HT1080 (cell line): ENCODE results near the gene KRT75. TPM values are rescaled to one million over a fixed set of nuclear protein-coding genes. Genes with fewer than 3 reads are reported as not detected.
"Not testable (repeated sequence)": the region's sequence is repeated elsewhere in the genome, so short reads cannot be mapped to it uniquely, and the experiment has no call there.

Source experiments
- DNase-seq: peaks from one replicate; pipeline ENCODE4 v3.0.0-alpha.2; 2015; ENCODE audit warnings: low read depth
- polyA plus RNA-seq, 2 experiments: library from polyadenylated mRNA; depleted of rRNA; stranded (reverse); fragments of >200 nt; gene quantifications; 2 replicates each; pipeline ENCODE4 v1.2.3, GENCODE V29; 2015
- total RNA-seq: library from RNA; depleted of rRNA; stranded (reverse); fragments of >200 nt; shearing (Covaris generic); gene quantifications from 2 replicates; pipeline ENCODE4 v1.2.3, GENCODE V29; 2014; rRNA removed

KRT75 gene
- total RNA-seq, result not detected in 2 replicates
- 0.06 TPM in 1 of 2 replicates, not detected in the other for polyA plus RNA-seq (2015; cell fraction: cytosol; rRNA removed)
- polyA plus RNA-seq (2015; cell fraction: nucleus; rRNA removed), result not detected in 2 replicates

DNA sequence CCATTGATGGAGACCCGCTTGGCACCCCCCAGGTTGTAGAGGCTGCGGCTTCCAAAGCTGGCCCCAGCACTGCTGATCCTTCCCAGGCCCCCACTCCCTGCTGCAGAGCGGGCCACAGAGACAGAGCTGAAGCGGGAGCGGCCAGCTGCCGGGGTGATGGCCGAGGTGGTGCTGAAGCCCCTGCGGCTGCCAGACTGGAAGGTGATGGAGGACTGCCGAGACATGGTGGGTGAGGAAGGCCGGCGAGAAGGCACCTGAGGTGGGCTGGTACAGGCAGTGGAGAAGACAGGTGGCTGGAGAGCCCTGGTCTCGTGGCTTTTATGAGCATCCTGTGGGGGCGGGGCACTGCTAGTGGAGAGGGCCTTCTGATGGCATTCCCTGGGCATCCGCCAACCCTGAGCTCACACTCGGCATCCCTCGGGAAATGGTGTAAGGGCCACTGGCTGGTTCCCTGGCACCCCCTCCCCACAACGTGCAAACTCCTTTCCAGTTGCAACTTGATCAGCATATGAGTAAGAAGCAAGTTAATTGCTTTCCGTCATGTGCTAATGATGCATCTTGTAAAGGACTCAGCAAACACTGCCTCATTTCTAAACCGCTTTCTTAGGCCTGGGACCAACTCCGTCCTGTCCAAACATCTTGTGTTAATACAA, at the start of gene KRT75:
Gene KRT75 (minus strand): TSS at position 291 of the 653 bp plus-strand sequence. CDS start 67 bp downstream, at position 224.
- no peak for DNase-seq

DNA sequence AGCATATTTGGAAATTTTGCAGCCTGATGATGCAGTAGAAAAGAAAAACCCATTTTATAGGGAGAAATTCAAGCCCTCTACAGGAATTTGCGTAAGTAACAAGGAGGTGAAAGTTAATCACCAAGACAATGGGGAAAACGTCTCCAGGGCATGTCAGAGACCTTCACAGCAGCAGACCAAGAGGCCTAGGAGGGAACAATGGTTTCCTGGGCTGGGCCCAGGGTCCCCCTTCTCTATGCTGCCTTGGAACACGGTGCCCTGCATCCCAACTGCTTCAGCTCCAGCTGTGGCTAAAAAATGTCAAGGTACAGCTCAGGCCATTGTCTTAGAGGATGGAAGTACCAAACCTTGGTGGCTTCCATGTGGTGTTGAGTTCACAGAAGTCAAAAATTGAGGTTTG, 45.9 kb upstream of the KRT75 start:
- DNase-seq, result no peak

DNA sequence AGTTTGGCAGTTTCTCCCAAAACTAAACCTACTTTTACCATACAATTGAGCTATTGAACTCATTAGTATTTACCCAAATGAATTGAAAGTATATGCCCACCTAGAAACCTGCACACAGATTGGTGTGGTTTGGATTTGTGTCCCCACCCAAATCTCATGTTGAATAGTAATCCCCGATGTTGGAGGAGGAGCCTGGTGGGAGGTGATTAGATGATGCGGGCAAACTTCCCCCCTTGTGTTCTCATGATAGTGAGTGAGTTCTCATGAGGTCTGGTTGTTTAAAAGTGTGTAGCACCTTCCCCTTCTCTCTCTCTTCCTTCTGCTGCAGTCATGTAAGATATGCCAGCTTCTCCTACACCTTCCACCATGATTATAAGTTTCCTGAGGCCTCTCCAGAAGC, 43.5 kb upstream of the KRT75 start:
- no peak for DNase-seq

DNA sequence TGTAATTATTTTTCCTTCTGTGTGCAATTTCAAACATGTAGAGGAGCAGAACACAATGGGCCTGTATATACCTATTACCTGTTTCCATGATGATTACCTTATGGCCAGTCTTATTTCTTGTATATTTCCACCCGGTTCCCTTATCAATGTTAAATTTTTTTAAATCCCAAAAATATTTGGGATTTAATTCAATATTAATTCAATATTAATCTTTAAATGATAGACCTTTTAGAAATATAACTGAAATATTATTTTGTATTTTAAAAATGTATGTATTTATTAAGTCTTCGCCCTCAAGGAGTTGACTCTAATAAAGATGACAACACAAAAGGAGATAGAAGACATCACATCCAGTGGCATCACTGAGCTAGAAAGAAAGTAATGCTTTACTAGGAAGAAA, 40.0 kb upstream of the KRT75 start:
- no peak for DNase-seq

DNA sequence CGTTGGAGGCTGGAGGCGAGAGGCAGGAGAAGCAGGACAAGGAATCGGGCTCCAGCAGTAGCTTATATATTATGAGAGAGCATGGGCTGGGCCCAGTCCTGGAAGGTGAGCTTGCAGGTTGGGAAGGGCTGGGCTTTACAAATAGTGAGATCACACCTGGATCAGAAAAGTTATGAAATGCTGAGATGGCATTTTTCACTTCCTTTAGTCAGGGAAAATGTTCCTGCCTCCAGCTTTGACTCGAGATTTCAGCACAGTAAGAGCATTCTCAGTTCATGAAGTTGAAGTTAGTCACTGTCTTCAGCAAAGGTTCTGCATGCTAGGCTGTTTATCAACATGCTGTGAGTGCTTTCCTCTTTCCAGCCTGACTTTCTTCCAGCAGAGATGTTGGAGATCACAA, 39.6 kb upstream of the KRT75 start, which contains the start of gene KRT6C:
Gene KRT6C (minus strand): TSS at position 38 of the 400 bp plus-strand sequence. CDS start 68 bp downstream, outside the sequence.
- DNase-seq, result no peak

DNA sequence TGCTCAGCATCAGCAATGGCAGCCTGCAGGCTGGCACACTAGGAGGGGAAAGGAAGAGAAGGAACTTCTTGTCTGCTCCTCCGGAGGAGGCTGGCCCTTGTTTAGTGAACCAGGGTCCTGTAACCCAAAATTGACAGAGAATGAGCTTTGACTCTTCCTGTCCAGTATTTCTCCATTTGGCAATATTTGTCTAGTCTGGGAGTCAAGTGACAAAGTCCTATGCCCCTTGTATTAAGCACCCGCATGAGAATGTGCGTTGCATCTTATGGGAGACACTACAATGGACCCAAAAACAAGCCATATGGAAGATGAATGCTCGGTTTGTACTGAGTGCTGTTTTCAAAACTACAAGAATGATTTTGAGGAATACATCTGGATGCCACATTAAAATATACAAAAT, 35.7 kb upstream of the KRT75 start:
- no peak for DNase-seq

DNA sequence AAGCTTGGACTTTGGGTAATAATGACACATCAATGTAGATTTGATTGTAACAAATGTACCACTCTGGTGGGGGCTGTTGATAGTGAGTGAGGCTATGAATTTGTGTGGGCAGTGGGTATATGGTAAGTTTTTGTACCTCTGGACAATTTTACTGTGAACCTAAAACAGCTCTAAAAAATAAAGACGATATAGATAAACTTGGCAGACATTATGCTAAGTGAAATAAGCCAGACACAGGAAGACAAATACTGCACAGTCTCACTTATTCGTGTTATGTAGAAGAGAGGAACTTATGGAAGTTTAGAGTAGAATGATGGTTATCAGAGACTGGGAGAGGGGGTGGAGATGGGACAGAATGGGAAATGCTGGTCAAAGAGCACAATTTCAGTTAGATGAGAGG, 30.7 kb upstream of the KRT75 start:
- DNase-seq, result no peak

DNA sequence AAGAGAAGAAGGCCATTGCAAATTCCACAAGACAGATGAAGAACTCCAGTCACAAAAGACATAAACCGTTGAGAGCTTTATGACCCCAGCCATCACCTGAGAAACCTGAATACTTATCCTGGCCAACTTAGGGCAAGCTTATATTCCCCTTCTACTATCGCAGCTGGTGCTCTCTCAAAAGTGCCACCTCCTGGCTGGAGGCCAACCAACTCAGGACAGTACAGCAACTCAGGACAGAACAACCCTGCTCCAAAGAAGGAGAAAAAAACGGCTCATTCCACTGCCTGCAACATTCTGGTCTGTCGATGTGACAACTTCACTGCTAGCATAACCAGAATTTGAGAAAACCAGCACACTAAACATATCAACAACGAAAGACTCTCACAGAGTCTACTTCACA, 27.5 kb upstream of the KRT75 start:
- no peak for DNase-seq

DNA sequence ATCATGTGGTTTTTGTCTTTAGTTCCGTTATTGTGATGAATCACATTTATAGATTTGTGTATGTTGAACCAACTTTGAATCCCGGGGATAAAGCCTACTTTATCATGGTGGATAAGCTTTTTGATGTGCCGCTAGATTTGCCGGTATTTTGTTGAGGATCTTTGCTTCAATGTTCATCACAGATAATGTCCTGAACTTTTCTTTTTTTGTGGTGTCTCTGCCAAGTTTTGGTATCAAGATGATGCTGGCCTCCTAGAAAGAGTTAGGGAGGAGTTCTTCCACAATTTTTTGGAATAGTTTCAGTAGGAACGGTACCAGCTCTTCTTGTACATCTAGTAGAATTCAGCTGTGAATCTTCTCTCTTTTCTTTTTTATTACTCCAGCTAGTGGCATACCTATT, 24.7 kb upstream of the KRT75 start:
- DNase-seq, result no peak

DNA sequence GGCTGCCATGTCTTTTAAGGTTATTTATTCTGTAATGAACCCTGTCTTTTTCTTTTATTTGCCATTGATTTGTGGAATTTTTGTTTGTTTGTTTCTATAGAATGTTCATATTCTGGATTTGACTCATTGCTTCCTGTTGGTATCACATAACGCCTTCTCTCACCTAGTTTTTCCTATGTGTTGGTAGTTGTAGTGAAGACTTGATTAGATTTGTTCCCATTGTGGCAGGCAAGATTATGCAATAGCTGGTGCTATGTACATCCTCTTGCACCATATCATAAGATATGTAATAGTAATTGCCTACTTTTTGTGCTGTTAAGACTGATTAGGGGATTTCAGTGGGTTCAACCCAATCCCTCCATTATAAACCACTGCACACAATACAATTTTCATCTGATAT, 21.6 kb upstream of the KRT75 start:
- no peak for DNase-seq

DNA sequence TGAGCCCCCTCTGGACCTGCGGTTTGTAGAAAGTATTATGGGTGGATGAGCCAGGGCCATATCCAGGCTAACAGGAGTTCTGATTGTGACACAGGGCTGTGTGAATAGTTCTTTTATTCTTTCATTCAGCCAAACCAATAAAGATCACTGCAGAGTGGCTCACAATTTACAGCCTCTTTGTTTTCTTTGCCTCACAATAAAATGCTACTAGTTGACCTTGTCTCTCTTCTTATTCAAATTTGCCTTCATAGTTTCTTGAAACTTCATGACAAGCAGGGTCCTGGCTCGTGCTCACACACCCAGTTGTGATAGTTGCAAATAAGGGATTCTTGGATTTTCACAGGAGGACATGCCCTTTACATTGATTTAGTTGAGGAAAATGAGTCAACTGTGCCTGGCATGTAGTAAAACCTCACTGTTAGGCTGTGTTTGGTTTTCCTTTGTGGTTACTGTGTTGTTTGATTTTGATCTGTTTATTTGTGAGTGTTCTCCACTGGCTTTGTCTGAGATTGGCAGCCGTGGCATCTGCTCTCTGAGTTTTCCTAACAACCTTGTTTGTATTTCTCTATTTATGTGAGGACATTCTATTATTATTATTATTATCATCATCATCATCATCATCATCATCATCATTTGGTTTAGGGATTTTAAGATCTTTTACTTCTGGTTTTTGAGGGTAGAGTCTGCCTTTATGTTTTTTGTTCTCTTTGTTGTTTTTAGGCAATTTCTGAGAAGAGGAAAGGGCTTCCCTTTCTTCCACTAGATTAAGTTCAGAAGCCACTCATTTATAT, 20.4 kb upstream of the KRT75 start:
- DNase-seq, result no peak

DNA sequence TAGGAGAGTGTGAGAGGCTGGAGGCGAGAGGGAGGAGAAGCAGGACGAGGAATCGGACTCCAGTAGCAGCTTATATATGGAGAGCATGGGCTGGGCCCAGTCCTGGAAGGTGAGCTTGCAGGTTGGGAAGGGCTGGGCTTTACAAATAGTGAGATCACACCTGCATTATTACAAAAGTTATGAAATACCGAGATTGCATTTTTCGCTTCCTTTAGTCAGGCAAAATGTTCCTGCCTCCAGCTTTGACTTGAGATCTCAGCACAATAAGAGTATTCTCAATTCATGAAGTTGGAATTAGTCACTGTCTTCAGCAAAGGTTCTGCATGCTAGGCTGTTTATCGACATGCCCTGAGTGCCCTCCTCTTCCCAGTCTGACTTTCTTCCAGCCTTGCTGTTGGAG, 17.9 kb upstream of the KRT75 start, which contains the start of gene KRT6B:
Gene KRT6B (minus strand): TSS at position 46 of the 400 bp plus-strand sequence. CDS start 68 bp downstream, outside the sequence.
- no peak for DNase-seq

DNA sequence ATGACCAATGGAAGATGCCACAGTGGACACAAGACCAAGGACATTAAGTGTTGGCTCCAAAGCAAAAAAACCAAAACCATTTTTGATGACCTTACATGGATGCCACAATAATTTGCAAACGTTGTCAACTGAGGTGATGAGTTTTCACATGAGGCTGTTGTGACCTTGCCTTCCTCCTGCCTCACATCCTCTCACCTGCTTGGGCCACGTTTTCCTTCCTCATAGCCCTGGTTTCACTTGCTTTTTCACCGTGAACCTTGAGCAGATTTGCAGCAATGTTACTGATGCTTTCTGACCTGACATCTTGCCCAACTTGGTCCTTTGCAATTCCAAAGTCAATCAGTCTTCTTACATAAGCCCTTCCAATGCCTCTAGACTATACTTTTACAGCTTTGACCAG, 14.1 kb upstream of the KRT75 start:
- no peak for DNase-seq

DNA sequence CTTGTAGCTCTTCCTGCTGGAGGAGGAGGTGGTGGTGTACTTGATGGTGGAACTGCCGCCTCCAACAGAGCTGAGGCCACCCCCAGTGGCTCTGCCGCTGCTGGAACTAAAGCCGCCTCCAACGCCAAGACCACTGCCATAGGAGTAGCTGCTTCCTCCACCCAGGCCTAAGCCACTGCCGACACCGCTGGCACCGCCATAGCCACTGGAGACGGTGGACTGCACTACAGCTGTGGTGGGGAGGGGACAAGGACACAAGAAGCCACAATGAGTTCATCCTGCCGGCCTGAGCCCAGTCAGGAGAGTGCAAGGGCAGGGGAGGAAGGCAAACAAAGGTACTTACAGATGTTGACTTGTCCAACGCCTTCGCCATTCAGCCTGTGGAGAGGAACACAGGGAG, 13.0 kb upstream of the KRT75 start:
- DNase-seq, result not testable (repeated sequence)

DNA sequence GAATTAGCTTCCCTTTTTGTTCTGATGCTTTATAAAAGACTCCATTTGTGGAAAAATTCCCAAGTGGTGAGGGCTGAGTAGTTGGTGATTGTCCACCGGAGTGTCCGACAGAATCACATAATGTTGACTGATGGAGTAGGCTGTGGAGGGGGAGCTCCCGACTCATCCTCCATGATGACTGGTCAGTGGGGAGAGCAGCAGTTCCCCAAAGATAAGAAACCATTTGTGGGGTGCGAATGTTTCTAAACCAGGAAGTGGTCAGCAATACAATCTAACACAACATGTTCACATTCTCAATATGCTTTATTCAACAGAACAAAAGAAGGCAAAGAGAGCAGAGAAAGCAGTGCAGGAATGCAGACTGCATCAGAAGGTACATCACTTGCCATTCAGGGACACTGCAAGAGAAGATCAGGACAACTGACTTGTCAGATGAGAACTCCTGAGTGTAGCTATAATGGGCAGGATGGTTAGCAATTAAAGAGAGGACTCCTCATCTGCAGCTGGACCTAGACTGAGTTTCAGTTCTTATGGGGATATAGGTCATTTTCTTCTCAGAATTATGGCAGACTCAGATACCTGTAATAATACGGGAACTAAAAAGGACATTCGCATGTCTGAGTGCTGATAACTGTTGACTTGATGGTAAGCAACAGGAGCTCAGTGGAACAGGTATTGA, 12.3 kb upstream of the KRT75 start:
- no peak for DNase-seq

DNA sequence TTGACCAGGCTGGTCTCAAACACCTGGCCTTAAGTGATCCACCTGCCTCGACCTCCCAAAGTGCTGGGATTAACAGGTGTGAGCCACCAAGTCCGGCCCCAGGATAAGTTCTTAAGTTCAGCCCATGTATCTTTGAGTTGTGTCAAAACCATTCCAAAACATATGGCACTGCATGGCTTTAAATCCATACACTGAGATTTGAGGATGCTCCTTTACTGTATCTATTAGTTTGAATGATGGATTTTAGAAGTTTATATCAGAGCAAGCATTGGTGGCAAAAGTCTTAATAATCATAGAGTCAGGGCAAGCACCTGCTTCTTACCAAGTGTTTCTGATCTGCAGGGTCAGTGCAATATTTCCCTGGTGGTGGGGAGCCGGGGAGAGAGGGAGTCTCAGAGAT, 11.7 kb upstream of the KRT75 start:
- DNase-seq, result no peak

DNA sequence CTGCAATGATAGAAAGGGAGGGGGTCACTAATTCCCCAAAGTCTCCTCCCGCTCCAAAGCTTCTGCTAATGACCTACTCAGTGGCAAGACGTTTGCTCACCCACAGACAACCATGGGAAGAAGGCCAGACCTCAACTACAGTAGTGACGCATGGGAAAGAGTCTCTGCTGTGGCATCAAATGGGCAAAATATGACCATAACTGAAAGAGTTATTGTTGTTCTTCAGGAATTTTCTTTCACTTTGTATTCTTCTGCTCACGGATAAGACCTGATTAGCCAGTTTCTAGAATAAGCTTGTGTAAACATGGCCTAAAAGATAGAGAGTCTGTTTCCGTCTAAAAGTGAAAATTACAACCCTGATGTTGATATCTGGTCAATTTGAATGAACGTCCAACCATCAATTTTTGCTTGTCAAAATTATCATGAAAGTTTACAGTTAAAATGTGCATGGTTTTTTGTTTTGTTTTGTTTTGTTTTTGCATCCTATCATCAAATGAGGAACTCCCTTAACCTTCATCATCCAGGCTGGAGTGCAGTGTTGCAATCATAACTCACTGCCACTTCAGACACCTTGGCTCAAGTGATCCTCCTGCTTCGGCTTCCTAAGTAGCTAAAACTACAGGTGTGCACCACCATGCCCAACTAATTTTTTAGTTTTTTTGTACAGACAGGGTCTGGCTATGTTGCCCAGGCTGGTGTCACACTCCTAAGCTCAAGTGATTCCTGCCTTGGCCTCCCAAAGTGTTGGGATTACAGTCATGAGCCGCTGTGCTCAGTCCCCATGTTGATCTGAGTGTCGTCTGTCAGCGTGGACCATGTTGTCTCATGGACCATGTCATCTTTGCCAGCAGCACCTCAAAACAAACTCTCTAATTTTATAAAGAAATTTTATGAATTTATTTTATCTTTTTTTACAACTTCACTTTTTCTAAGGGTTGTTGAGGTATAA, 10.8 kb upstream of the KRT75 start:
- DNase-seq, result no peak

DNA sequence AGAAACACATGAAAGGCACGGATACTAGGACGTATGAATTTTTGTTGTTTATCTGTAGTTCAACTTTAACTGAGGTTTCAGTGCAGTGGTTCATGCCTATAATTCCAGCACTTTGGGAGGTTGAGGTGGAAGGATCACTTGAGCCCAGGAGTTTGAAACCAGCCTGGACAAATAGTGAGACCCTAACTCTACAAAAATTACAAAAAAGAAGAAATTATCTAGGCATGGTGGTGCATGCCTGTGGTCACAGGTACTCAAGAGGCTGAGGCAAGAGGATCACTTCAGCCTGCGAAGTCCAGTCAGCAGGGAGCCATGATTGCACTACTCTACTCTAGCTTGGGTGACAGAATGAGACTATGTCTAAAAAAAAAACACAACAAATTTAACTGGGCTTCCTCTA, 9.8 kb upstream of the KRT75 start:
- DNase-seq, result no peak

DNA sequence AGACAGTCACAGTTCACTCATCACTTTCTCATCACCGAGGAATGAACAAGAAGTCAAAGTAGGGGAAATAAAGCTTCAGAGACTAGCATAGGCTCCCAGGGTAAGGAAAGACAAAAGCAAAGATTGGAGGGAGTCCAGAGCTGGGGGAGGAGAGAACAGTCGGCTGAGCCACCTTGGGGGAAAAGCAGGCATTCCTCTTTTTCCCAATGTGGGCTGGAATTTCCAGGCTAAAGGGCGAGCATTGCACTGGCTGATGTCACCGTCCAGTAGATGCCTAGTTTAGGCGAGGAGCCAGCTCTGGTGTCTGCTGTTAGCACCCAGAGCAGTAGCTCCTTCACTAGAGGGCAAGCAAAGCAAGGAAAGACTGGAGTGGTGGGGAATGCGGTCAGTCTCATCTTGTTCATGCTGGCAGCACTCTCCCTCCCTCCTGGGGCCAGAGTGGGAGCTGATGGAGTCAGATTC, 8.5 kb upstream of the KRT75 start:
- DNase-seq, result peak; percentile 85

DNA sequence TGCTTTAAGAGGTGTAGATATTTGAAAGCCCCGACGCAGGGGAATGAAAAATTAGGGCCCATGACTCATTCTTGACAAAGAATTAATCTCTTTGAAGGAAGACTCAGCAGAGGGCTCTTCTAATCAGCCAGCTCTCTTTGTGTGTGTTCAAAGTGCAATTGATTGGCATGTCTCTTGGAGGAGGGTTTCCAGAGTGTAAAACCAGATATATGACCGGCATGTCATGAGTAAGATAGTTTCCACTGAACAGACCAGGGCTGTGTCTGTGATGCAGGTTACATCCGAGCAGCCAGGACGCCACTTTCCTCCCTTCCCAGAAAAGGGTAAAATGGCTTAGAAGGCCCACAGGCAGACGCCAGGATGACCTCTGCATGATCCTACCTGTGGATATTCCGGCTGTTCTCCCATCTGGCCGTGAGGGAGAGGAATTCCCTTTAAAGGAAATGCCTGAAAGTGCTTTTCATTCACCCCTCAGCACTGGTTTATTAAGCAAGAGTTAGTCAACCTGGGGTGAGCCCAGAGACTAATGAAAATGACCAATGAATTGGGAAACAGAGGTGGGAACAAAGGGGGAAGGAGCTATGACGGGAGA, 7.2 kb upstream of the KRT75 start:
- DNase-seq, result peak; percentile 46
